Dermis microvascular lymphatic vessel endothelial cell (primary cell): Measurements from ENCODE around the gene KCNIP3. TPM values are rescaled to one million over a fixed set of nuclear protein-coding genes. Genes with fewer than 3 reads are reported as not detected.

ENCODE experiments used
- DNase-seq, 2 donors: peaks; one replicate each; pipeline versions ENCODE4 v3.0.0 to v3.0.0-alpha.2; 2010; ENCODE audit warnings: low read depth in 2 of 2
- total RNA-seq: library from RNA; depleted of rRNA; stranded (reverse); fragments of >200 nt; gene quantifications from 2 replicates; pipeline ENCODE4 v1.2.1, GENCODE V29; 2014

KCNIP3 gene
- total RNA-seq, 1 donor from 2014 or later: 0.13 TPM

- no peak for DNase-seq
These were observed 22.6 kb upstream of the KCNIP3 start, which contains the start of gene PROM2 for GRCh38 chr2:95274291-95275150. Gene PROM2 (plus strand): TSS chr2:95274449. CDS start chr2:95274586, 137 bp downstream.

GRCh38 chr2:95275151-95275515 is 22.0 kb upstream of the KCNIP3 start:
- DNase-seq: no peak

- no peak for DNase-seq
These were observed 21.4 kb upstream of the KCNIP3 start for GRCh38 chr2:95275601-95276243.

- no peak for DNase-seq
These were observed 20.8 kb upstream of the KCNIP3 start for GRCh38 chr2:95276244-95276887.

GRCh38 chr2:95276888-95277245 is 20.3 kb upstream of the KCNIP3 start:
- DNase-seq: no peak

- DNase-seq: no peak
These were observed 19.8 kb upstream of the KCNIP3 start for GRCh38 chr2:95277246-95277906.

GRCh38 chr2:95278051-95278471 is 19.1 kb upstream of the KCNIP3 start:
- DNase-seq: no peak

- DNase-seq: no peak
These were observed 18.4 kb upstream of the KCNIP3 start for GRCh38 chr2:95278637-95279225.

- DNase-seq: no peak
These were observed 17.6 kb upstream of the KCNIP3 start for GRCh38 chr2:95279435-95280035.

- DNase-seq: no peak
These were observed 16.1 kb upstream of the KCNIP3 start for GRCh38 chr2:95281071-95281470.

- no peak for DNase-seq
These were observed 15.4 kb upstream of the KCNIP3 start for GRCh38 chr2:95281786-95282185.

- no peak for DNase-seq
These were observed 14.7 kb upstream of the KCNIP3 start for GRCh38 chr2:95282458-95282857.

- DNase-seq: no peak
These were observed 13.6 kb upstream of the KCNIP3 start for GRCh38 chr2:95283562-95283961.

GRCh38 chr2:95284886-95285541 is 12.1 kb upstream of the KCNIP3 start:
- no peak for DNase-seq

- no peak for DNase-seq
These were observed 11.6 kb upstream of the KCNIP3 start for GRCh38 chr2:95285542-95285932.

GRCh38 chr2:95287336-95287735 is 9.8 kb upstream of the KCNIP3 start:
- DNase-seq: no peak

- DNase-seq: no peak
These were observed 9.3 kb upstream of the KCNIP3 start for GRCh38 chr2:95287806-95288205.

GRCh38 chr2:95289253-95289652 is 7.9 kb upstream of the KCNIP3 start:
- DNase-seq: no peak

- no peak for DNase-seq
These were observed 5.9 kb upstream of the KCNIP3 start for GRCh38 chr2:95291222-95291621.

- no peak for DNase-seq
These were observed 4.4 kb upstream of the KCNIP3 start for GRCh38 chr2:95292623-95293260.
